Transverse colon (tissue), 4 donors: Measurements from ENCODE around the gene ERI2.

Experiments
- EP300 ChIP-seq: sonication (generic); formaldehyde crosslinking; IDR thresholded peaks from one replicate; pipeline ENCODE4 v1.6.1; 2017; ENCODE audit warnings: antibody characterized with exemption, low read depth
- POLR2A ChIP-seq: fragments of 450-650 bp; IDR thresholded peaks from one replicate; pipeline ENCODE4 v1.6.1; 2016; ENCODE audit warnings: antibody characterized with exemption, mild to moderate bottlenecking, moderate library complexity
- POLR2AphosphoS5 ChIP-seq, 3 donors: sonication (generic); formaldehyde crosslinking; IDR thresholded peaks; one replicate each; pipeline ENCODE4 v1.6.1; 2016; ENCODE audit warnings: antibody characterized with exemption in 3 of 3
- TF ChIP-seq, protein P1 (sequence below), 5 experiments: fragments of 200-600 bp in 3 of 5; fragments of 450-650 bp in 2 of 5; sonication (generic) in 3 of 5; IDR thresholded peaks; 1 replicate in 2 of 5; 2 replicates in 3 of 5; pipeline ENCODE4 v1.5.1; 2016 to 2017; ENCODE audit warnings: antibody characterized with exemption in 5 of 5, inconsistent platforms in 3 of 5, mild to moderate bottlenecking in 2 of 5, moderate library complexity in 1 of 5

DNA sequence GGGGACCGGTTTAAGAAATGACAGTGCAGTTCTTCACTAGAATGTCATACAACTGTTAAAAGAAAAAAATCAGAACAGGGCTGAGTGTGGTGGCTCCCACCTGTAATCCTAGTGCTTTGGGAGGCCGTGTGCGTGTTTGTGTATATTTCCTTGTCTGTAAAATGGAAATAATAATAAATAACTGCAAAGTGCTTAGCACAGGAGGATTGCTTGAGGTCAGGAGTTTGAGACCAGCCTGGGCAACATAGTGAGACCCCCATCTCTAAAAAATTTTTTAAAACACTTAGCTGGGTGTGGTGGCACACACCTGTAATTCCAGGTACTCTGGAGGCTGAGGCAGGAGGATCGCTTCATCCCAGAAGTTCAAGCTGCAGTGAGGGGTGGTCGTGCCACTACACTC, 40.0 kb downstream of the ERI2 start:
- TF ChIP-seq POLR2A: no peak
- TF ChIP-seq, protein P1, sequence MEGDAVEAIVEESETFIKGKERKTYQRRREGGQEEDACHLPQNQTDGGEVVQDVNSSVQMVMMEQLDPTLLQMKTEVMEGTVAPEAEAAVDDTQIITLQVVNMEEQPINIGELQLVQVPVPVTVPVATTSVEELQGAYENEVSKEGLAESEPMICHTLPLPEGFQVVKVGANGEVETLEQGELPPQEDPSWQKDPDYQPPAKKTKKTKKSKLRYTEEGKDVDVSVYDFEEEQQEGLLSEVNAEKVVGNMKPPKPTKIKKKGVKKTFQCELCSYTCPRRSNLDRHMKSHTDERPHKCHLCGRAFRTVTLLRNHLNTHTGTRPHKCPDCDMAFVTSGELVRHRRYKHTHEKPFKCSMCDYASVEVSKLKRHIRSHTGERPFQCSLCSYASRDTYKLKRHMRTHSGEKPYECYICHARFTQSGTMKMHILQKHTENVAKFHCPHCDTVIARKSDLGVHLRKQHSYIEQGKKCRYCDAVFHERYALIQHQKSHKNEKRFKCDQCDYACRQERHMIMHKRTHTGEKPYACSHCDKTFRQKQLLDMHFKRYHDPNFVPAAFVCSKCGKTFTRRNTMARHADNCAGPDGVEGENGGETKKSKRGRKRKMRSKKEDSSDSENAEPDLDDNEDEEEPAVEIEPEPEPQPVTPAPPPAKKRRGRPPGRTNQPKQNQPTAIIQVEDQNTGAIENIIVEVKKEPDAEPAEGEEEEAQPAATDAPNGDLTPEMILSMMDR (IDR thresholded peaks at IDR 0.05): no peak
- TF ChIP-seq POLR2AphosphoS5 (IDR thresholded peaks at IDR 0.05): no peak
- no peak for TF ChIP-seq EP300
